C4-2B (cell line): ENCODE measurements around the gene LARGE1.

Source experiments
- H3K27ac ChIP-seq: fragments of 450-650 bp; 2 replicates; pipeline ENCODE4 v1.5.1; 2017
- ZFX ChIP-seq: fragments of 450-650 bp; IDR thresholded peaks from 2 replicates; pipeline ENCODE4 v1.6.1; 2017
- TF ChIP-seq, protein P1 (sequence below): fragments of 450-650 bp; conservative IDR thresholded peaks from 2 replicates; pipeline ENCODE4 v1.5.1; 2017; ENCODE audit warnings: mild to moderate bottlenecking

Gene LARGE1

DNA sequence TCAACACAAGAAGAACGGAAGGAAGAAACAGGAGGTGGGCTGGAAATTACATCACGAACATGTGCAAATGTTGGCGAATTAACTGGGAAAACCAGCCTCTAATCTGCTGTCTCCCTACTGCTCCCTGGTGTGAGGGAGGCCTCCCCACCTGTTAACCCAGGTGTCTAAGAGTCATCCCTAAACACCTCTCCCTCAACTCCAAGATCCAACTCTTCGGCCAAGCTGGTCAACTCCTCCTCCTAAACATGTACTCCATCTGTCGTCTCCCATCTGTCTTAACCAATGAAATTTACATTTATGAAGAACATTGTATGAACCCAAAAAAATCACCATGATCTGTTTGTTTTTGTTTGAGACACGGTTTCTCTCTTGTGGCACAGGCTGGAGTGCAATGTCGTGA is 154.2 kb downstream of the LARGE1 start:
- TF ChIP-seq, protein P1, sequence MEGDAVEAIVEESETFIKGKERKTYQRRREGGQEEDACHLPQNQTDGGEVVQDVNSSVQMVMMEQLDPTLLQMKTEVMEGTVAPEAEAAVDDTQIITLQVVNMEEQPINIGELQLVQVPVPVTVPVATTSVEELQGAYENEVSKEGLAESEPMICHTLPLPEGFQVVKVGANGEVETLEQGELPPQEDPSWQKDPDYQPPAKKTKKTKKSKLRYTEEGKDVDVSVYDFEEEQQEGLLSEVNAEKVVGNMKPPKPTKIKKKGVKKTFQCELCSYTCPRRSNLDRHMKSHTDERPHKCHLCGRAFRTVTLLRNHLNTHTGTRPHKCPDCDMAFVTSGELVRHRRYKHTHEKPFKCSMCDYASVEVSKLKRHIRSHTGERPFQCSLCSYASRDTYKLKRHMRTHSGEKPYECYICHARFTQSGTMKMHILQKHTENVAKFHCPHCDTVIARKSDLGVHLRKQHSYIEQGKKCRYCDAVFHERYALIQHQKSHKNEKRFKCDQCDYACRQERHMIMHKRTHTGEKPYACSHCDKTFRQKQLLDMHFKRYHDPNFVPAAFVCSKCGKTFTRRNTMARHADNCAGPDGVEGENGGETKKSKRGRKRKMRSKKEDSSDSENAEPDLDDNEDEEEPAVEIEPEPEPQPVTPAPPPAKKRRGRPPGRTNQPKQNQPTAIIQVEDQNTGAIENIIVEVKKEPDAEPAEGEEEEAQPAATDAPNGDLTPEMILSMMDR, result no peak
- no peak for TF ChIP-seq ZFX
- H3K27ac ChIP-seq, result no peak overlapping the region

DNA sequence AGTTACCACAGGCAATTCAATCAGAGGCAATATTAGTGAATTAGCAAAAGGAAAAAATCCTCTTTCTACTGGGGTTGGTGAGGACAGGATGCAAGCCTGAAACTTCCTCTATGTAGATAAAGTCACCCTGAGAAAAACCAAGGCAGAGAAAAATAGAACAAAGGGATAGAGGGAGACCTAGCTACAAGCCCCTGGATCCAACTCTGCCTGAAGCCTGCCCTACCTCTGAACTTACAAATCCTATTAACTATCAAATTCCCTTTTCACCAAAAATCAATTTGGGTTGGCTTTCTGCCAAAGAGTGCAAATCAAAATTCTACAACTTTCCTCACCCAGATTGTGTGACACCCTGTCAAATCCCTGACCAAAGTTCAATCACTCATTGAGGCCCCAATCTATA is 161.3 kb downstream of the LARGE1 start:
- H3K27ac ChIP-seq, result no peak overlapping the region
- TF ChIP-seq, protein P1, result no peak
- no peak for TF ChIP-seq ZFX

DNA sequence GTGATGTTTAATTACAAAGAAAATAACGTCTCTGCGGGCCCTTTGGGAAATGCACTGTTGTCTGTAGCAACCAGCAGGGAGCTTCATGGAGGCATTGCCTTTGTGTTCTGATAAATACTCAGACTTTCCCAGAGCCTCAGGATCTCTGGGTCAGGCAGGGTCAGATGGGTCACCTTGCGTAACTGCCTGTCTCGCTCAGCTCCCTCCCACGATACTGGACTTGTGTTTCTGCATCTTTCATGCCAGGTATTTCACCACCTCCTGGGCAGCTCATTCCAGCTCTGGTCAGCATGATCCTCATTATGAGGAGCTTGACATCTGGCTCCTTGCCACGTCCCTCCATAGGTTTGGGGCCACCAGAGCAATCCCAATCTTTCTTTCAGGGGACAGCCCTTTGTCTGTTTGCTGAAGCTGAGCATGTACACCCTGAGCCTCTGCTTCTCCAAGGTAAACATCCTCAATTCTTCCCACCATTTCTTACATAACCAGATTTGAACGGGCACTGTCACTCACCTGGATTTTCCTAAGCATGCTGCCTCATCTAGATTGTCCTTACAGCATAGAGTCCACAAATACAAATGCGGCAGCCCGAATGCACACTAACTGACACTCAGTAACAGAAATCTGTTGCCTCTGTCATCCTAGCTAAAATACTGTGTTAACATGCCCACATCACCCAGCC is 162.3 kb downstream of the LARGE1 start:
- no peak overlapping the region for H3K27ac ChIP-seq
- no peak for TF ChIP-seq ZFX
- TF ChIP-seq, protein P1, result no peak

DNA sequence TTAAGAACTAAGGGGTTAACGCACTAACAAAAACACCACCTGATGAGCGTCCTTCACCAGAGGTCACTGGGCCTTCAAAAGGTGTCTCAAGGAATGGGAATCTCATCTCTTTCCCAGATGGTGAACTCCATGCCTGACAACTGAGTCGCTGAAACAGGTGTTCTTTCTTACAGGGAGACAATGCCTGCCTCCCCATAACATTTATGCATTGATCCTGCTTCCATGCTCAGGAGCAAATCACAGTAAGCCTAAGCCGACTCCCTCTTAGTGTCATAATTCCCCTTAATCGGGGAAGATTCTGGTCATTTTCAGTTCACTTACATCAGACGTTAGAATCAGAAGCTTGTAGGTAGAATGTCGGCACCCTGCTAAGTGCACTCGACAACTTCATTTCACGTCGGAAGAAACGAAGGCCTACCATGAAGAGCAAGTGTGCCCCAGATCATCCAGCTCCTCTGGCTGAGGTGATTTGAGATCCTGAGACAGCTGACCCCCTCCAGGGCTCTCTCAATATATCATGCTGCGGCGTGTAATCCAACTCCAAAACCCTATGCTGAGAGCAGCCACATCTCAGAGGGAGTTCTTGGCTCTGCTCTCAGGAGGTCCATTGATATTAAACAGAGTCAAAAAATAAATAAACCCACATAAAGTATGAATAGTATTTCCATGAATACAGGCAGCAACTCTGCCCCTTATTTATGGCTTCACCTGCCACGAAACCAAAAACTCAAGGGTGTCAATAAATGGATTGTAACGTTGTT is 163.1 kb downstream of the LARGE1 start:
- TF ChIP-seq ZFX, result no peak
- TF ChIP-seq, protein P1, result no peak
- H3K27ac ChIP-seq, result no peak overlapping the region

DNA sequence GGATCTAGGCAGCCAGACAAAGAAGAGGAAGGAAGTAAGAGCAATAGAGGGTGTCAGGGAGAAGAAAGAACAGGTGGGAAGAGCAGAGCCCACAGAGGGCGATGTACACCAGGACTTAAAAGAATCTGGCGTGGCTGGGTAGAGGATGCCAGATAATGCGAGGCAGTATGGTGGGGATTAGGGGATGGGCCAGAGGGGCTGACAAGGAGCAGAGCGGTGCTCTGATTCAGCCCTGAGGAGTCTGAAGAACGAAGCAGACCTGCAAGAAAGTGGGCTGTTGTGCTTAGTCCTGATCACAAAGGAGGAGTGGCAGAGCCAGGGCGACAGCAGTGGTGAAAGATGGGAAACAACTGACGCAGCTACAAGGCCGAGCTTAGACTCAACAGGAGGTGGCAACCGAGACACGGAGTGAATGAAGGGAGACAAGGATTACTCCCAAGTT is 163.7 kb downstream of the LARGE1 start:
- no peak overlapping the region for H3K27ac ChIP-seq
- TF ChIP-seq, protein P1, result no peak
- no peak for TF ChIP-seq ZFX

DNA sequence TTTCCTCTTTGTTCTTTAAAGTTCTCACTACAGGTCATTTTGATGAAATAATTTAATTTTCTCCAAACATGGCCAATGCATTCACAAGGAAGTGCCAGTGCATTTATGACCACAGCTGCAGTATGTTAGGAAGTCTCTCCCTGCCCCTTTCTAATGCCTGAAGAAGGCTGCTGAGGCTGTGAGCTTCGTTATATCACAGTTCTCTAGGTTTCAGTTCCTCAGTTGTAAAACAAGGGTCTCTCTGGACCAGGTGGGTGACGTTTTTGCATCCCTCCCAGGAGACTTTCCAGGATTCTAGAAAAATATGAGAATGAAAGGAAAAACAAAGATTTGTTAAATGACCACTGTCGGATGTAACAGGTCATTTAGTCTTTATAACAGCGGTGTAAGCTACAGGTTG is 171.6 kb downstream of the LARGE1 start:
- TF ChIP-seq, protein P1, result no peak
- H3K27ac ChIP-seq, result no peak overlapping the region

DNA sequence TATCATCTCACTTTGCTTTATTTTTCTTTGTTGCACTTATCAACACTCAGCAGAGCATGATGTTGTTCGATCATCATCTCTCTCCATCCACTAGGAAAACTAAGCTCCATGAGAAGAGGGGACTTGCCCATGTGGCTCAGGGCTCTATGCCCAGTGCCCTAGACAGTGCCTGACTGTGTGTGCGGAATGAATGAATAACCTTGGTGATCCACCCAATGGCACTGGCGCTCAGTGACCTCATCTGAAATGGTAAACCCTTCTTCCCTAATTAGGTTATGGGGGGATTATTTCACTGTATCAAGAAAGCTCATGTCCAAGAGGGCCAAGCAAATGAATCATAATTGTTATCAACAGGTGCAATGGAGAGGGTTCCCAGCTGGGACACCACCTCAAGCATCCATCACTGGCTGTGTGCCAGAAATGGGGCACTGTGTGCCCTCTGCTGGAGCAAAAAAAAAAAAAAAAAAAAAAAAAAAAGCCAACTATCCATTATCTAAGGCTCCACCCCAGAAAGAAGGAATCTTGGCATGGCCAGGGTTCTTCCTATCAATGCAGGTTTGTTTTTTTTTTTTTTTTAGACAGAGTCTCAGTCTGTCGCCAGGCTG is 172.6 kb downstream of the LARGE1 start:
- H3K27ac ChIP-seq, result no peak overlapping the region
- TF ChIP-seq, protein P1, result no peak
- no peak for TF ChIP-seq ZFX
